Anterior cingulate cortex (tissue), 58 donors: ENCODE measurements around the gene ACTA2.
"Not testable (repeated sequence)": the region's sequence is repeated elsewhere in the genome, so short reads cannot be mapped to it uniquely, and the experiment has no call there.

Source experiments
- DNase-seq, 58 donors: peaks; one replicate each; lab custom pipeline; 2025; lab: John Stamatoyannopoulos, UW

Gene ACTA2

GRCh38 chr10:88954458-88955083 is 2.0 kb upstream of the ACTA2 start:
- DNase-seq: no peak

GRCh38 chr10:88953662-88954061 is 1.1 kb upstream of the ACTA2 start:
- no peak for DNase-seq

GRCh38 chr10:88949912-88950837 is 2.4 kb downstream of the ACTA2 start:
- no peak for DNase-seq

GRCh38 chr10:88949051-88949450 is 3.5 kb downstream of the ACTA2 start:
- DNase-seq: no peak

- no peak for DNase-seq
These were observed 5.5 kb downstream of the ACTA2 start for GRCh38 chr10:88946965-88947590.

- DNase-seq: no peak
These were observed 6.4 kb downstream of the ACTA2 start for GRCh38 chr10:88946200-88946599.

GRCh38 chr10:88944813-88945212 is 7.8 kb downstream of the ACTA2 start:
- no peak for DNase-seq

GRCh38 chr10:88943778-88944177 is 8.8 kb downstream of the ACTA2 start:
- no peak for DNase-seq

GRCh38 chr10:88941026-88941425 is 11.5 kb downstream of the ACTA2 start:
- no peak for DNase-seq

GRCh38 chr10:88938938-88939337 is 13.6 kb downstream of the ACTA2 start:
- no peak for DNase-seq

- DNase-seq: no peak
These were observed 14.5 kb downstream of the ACTA2 start for GRCh38 chr10:88938039-88938438.

- no peak for DNase-seq
These were observed 15.9 kb downstream of the ACTA2 start for GRCh38 chr10:88936656-88937055.

GRCh38 chr10:88934900-88935672 is 17.5 kb downstream of the ACTA2 start:
- peak in 53 of 58 donors; percentile 12 to 83 (median 50) for DNase-seq

- DNase-seq: no peak
These were observed 19.0 kb downstream of the ACTA2 start for GRCh38 chr10:88933564-88933963.

GRCh38 chr10:88932539-88933256 is 19.9 kb downstream of the ACTA2 start:
- peak in 40 of 58 donors; percentile 4 to 73 (median 30) for DNase-seq

- DNase-seq: not testable (repeated sequence)
These were observed 20.5 kb downstream of the ACTA2 start for GRCh38 chr10:88932029-88932428.

- DNase-seq: no peak
These were observed 21.0 kb downstream of the ACTA2 start for GRCh38 chr10:88931548-88931947.

GRCh38 chr10:88928254-88928653 is 24.3 kb downstream of the ACTA2 start:
- DNase-seq: no peak

- DNase-seq: no peak
These were observed 25.2 kb downstream of the ACTA2 start for GRCh38 chr10:88927416-88927690.
